Measurements from ENCODE around the gene CCDC81. TPM values are rescaled to one million over a fixed set of nuclear protein-coding genes. Genes with fewer than 3 reads are reported as not detected.

The CCDC81 gene
- total RNA-seq, 2 experiments from 2014 or later = 0.83 TPM

- H3K27me3 Mint-ChIP-seq = no peaks in the 10 kb centered on the region
- ChIA-PET POLR2A (no interaction called here), CTCF (interaction anchor here (1.3 to 1.7 kb wide), 3 partner anchors 9 to 11 kb away, joined by 4 to 6 read pairs (median 5); no protein-coding TSS in a partner anchor)
- peaks cover 56% of the 10 kb centered on the region for H3K4me1 Mint-ChIP-seq (ENCODE audit: low read depth)
- no peak overlapping the region for H3K4me3 Mint-ChIP-seq
- H3K9me3 Mint-ChIP-seq = peaks cover 1% of the 10 kb centered on the region
- intact Hi-C loops (cut with micrococcal nuclease) = loop anchor here (10.0 kb wide), 2 partner anchors 142 to 502 kb away; partner anchors contain the start of gene HIKESHI
- H3K36me3 Mint-ChIP-seq (ENCODE audit: low read depth) = peaks cover 37% of the 10 kb centered on the region
- no peak overlapping the region for H3K27ac Mint-ChIP-seq
- DNase-seq (peak; percentile 69), ATAC-seq (peak; percentile 23)
- TF ChIP-seq CTCF (IDR thresholded peaks at IDR 0.05) = no peak
Observed at GRCh38 chr11:86446163-86446923, 71.7 kb downstream of the CCDC81 start.

GRCh38 chr11:86446924-86447285 is 72.2 kb downstream of the CCDC81 start:
- ChIA-PET CTCF (interaction anchor here (1.3 to 1.4 kb wide), 2 partner anchors 8 to 10 kb away, joined by 5 to 6 read pairs; no protein-coding TSS in a partner anchor), POLR2A (no interaction called here)
- Mint-ChIP-seq H3K27me3 (no peaks in the 10 kb centered on the region), H3K9me3 (peaks cover 1% of the 10 kb centered on the region), H3K4me3 (no peak overlapping the region), H3K36me3 (ENCODE audit: low read depth) (peaks cover 36% of the 10 kb centered on the region), H3K4me1 (ENCODE audit: low read depth) (peaks cover 53% of the 10 kb centered on the region), H3K27ac (no peak overlapping the region)
- intact Hi-C loops (cut with micrococcal nuclease) = loop anchor here (10.0 kb wide), 2 partner anchors 142 to 502 kb away; partner anchors contain the start of gene HIKESHI
- TF ChIP-seq CTCF (IDR thresholded peaks at IDR 0.05) = no peak
- ATAC-seq (peak; percentile 3), DNase-seq (peak; percentile 32)

- ChIA-PET POLR2A (interaction anchor here (1.2 kb wide), 3 partner anchors 37 to 593 kb away, joined by 3 to 4 read pairs (median 3); partner anchors contain the start of gene CCDC83), CTCF (interaction anchor here (0.8 to 2.0 kb wide), 7 partner anchors 9 to 232 kb away, joined by 3 to 7 read pairs (median 4); no protein-coding TSS in a partner anchor)
- no peak overlapping the region for H3K27ac Mint-ChIP-seq
- H3K4me1 Mint-ChIP-seq (ENCODE audit: low read depth) = peaks cover 43% of the 10 kb centered on the region
- TF ChIP-seq CTCF (IDR thresholded peaks at IDR 0.05) = no peak
- peak; percentile 79 for DNase-seq
- ATAC-seq = peak; percentile 83
- intact Hi-C loops (cut with micrococcal nuclease) = loop anchor here (10.0 kb wide), 2 partner anchors 143 to 503 kb away; partner anchors contain the start of gene HIKESHI
- peak overlapping the region; percentile 52 for H3K4me3 Mint-ChIP-seq
- H3K9me3 Mint-ChIP-seq = peaks cover 1% of the 10 kb centered on the region
- peaks cover 27% of the 10 kb centered on the region for H3K36me3 Mint-ChIP-seq (ENCODE audit: low read depth)
- H3K27me3 Mint-ChIP-seq = no peaks in the 10 kb centered on the region
Observed at GRCh38 chr11:86447763-86448480, 73.2 kb downstream of the CCDC81 start.

- no peak overlapping the region for H3K27ac Mint-ChIP-seq
- intact Hi-C loops (cut with micrococcal nuclease) = loop anchor here (10.0 kb wide), 3 partner anchors 145 to 505 kb away; partner anchors contain the start of genes HIKESHI and ME3
- no peak overlapping the region for H3K4me3 Mint-ChIP-seq
- no peaks in the 10 kb centered on the region for H3K27me3 Mint-ChIP-seq
- H3K4me1 Mint-ChIP-seq (ENCODE audit: low read depth) = peaks cover 23% of the 10 kb centered on the region
- no peak for TF ChIP-seq CTCF (IDR thresholded peaks at IDR 0.05)
- H3K9me3 Mint-ChIP-seq = peaks cover 1% of the 10 kb centered on the region
- CTCF ChIA-PET = interaction anchor here (1.2 to 2.9 kb wide), 2 partner anchors 158 to 595 kb away, joined by 4 to 14 read pairs; partner anchors contain the start of gene CCDC83
- no peak for ATAC-seq
- POLR2A ChIA-PET = no interaction called here
- no peak for DNase-seq
- peaks cover 15% of the 10 kb centered on the region for H3K36me3 Mint-ChIP-seq (ENCODE audit: low read depth)
Observed at GRCh38 chr11:86449993-86450629, 75.4 kb downstream of the CCDC81 start.

Data from activated CD8-positive, alpha-beta T cell treated with anti-CD3 and anti-CD28 coated beads for 36 hours (primary cell).